Immature natural killer cell (primary cell): Measurements from ENCODE around the gene TBPL2. TPM values are rescaled to one million over a fixed set of nuclear protein-coding genes. Genes with fewer than 3 reads are reported as not detected.
"Not testable (repeated sequence)": the region's sequence is repeated elsewhere in the genome, so short reads cannot be mapped to it uniquely, and the experiment has no call there.

Experiments used
- DNase-seq, 3 donors: peaks; one replicate each; pipeline ENCODE4 v3.0.0; 2022; ENCODE audit warnings: mixed read lengths in 1 of 3
- H3K27ac Mint-ChIP-seq, 6 donors: one replicate each; pipeline ENCODE4 v1.8.0; 2020; ENCODE audit warnings: mixed read lengths in 6 of 6, mild to moderate bottlenecking in 5 of 6, inconsistent platforms in 4 of 6, moderate library complexity in 3 of 6
- H3K27me3 Mint-ChIP-seq, 3 donors: one replicate each; pipeline ENCODE4 v1.8.0; 2020 to 2021; ENCODE audit warnings: low read depth in 3 of 3, mild to moderate bottlenecking in 3 of 3, mixed read lengths in 3 of 3, moderate library complexity in 3 of 3, inconsistent platforms in 1 of 3
- H3K36me3 Mint-ChIP-seq, 3 donors: one replicate each; pipeline ENCODE4 v1.8.0; 2020; ENCODE audit warnings: mixed read lengths in 3 of 3, inconsistent platforms in 2 of 3, mild to moderate bottlenecking in 2 of 3
- H3K4me1 Mint-ChIP-seq, 2 donors: one replicate each; pipeline ENCODE4 v1.8.0; 2020; ENCODE audit warnings: inconsistent platforms in 2 of 2, mild to moderate bottlenecking in 2 of 2, mixed read lengths in 2 of 2, moderate library complexity in 1 of 2
- H3K4me3 Mint-ChIP-seq, 5 donors: one replicate each; pipeline ENCODE4 v1.8.0; 2020; ENCODE audit warnings: mild to moderate bottlenecking in 5 of 5, mixed read lengths in 5 of 5, inconsistent platforms in 3 of 5, moderate library complexity in 3 of 5
- H3K9me3 Mint-ChIP-seq, 6 donors: one replicate each; pipeline ENCODE4 v1.8.0; 2020; ENCODE audit warnings: mild to moderate bottlenecking in 6 of 6, mixed read lengths in 6 of 6, inconsistent platforms in 4 of 6, moderate library complexity in 3 of 6
- polyA plus RNA-seq, 3 donors: library from polyadenylated mRNA; unstranded; fragments of 300-500 nt; fragmentation: Illumina TruSeq; gene quantifications; one replicate each; pipeline ENCODE4 v1.2.3, GENCODE V29; 2021

TBPL2 gene
- polyA plus RNA-seq, 3 donors from 2014 or later: not detected

- peaks cover 14 to 15% of the 10 kb centered on the region in 2 donors for H3K4me1 Mint-ChIP-seq
- H3K27ac Mint-ChIP-seq: no peak overlapping the region
- no peaks in the 10 kb centered on the region for H3K9me3 Mint-ChIP-seq
- H3K4me3 Mint-ChIP-seq: no peak overlapping the region
- no peaks in the 10 kb centered on the region for H3K27me3 Mint-ChIP-seq
- no peaks in the 10 kb centered on the region for H3K36me3 Mint-ChIP-seq
- no peak for DNase-seq
These were observed 7.8 kb downstream of the TBPL2 start for GRCh38 chr14:55432628-55433027.

GRCh38 chr14:55430024-55430690, 10.3 kb downstream of the TBPL2 start:
- Mint-ChIP-seq H3K27ac (peak overlapping the region in 1 of 6 donors; percentile 7), H3K9me3 (no peaks in the 10 kb centered on the region), H3K4me3 (no peak overlapping the region), H3K27me3 (peaks cover 0 to 3% (median 3%) of the 10 kb centered on the region in 3 donors), H3K36me3 (no peaks in the 10 kb centered on the region), H3K4me1 (peaks cover 14 to 15% of the 10 kb centered on the region in 2 donors)
- DNase-seq: peak; percentile 43 to 54 (median 46)

DNA sequence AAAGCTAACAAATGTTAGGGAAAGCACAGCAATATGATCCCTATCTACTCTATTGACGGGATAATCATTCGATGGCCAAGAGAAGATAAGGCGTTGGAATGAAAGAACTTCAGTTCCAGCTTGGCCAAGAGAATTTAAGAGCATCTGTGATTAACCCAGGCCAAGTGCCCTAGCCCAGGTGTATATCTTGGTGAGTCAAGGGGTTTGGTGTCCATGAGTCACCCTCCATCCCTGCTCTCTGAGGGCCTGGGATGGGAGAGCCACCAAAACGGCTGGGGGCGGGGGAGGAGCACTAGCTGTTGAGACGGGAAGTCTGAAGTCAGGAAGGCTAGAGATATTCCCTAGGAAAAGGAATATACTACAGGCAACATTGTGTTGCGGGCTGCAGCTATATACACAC, 13.0 kb downstream of the TBPL2 start:
- Mint-ChIP-seq H3K27ac (no peak overlapping the region), H3K4me3 (no peak overlapping the region)

GRCh38 chr14:55426891-55427290, 13.5 kb downstream of the TBPL2 start:
- H3K4me1 Mint-ChIP-seq: no peaks in the 10 kb centered on the region
- no peaks in the 10 kb centered on the region for H3K9me3 Mint-ChIP-seq
- peaks cover 2 to 3% (median 3%) of the 10 kb centered on the region in 3 donors for H3K27me3 Mint-ChIP-seq
- H3K4me3 Mint-ChIP-seq: no peak overlapping the region
- no peaks in the 10 kb centered on the region for H3K36me3 Mint-ChIP-seq
- H3K27ac Mint-ChIP-seq: no peak overlapping the region
- DNase-seq: no peak

More for the DNA sequence above, 13.0 kb downstream of the TBPL2 start:
- DNase-seq: no peak
- Mint-ChIP-seq H3K27me3 (peaks cover 2 to 3% (median 3%) of the 10 kb centered on the region in 3 donors), H3K9me3 (no peaks in the 10 kb centered on the region), H3K4me1 (no peaks in the 10 kb centered on the region), H3K36me3 (no peaks in the 10 kb centered on the region)

GRCh38 chr14:55425091-55425490, 15.3 kb downstream of the TBPL2 start:
- Mint-ChIP-seq H3K27me3 (peaks cover 2 to 5% (median 3%) of the 10 kb centered on the region in 3 donors), H3K4me3 (no peak overlapping the region), H3K9me3 (no peaks in the 10 kb centered on the region), H3K27ac (no peak overlapping the region), H3K4me1 (no peaks in the 10 kb centered on the region), H3K36me3 (no peaks in the 10 kb centered on the region)
- no peak for DNase-seq

- DNase-seq: no peak
- Mint-ChIP-seq H3K27me3 (peaks cover 2 to 5% (median 3%) of the 10 kb centered on the region in 3 donors), H3K9me3 (no peaks in the 10 kb centered on the region), H3K4me3 (no peak overlapping the region), H3K27ac (no peak overlapping the region), H3K36me3 (no peaks in the 10 kb centered on the region), H3K4me1 (no peaks in the 10 kb centered on the region)
These were observed 16.4 kb downstream of the TBPL2 start for GRCh38 chr14:55423969-55424368.

- not testable (repeated sequence) for H3K9me3 Mint-ChIP-seq, DNase-seq, H3K27ac Mint-ChIP-seq, H3K36me3 Mint-ChIP-seq, H3K4me3 Mint-ChIP-seq, H3K27me3 Mint-ChIP-seq, H3K4me1 Mint-ChIP-seq
These were observed 18.1 kb downstream of the TBPL2 start for GRCh38 chr14:55422338-55422737.

DNA sequence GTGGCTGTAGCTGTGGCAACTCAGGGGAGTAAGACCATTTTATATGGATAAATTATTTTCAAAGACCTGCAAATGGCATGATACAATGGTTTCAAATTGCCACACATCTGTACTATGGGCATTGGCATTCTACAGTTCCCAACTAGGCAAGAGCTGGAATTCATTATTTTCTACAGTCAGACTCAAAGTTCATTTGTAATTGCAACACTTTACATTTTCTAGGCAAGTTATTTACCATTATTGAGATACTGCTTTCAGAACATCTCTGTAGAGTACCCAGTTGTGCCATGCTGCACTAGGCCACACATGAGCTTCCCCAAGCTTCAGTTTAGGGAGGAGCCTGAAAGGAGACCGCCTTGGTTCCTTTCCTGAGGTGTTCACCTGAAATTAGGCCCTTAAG, 20.8 kb downstream of the TBPL2 start:
- DNase-seq: no peak
- H3K36me3 Mint-ChIP-seq: no peaks in the 10 kb centered on the region
- peaks cover 0 to 5% (median 5%) of the 10 kb centered on the region in 3 donors for H3K27me3 Mint-ChIP-seq
- no peak overlapping the region for H3K27ac Mint-ChIP-seq
- no peaks in the 10 kb centered on the region for H3K4me1 Mint-ChIP-seq
- no peak overlapping the region for H3K4me3 Mint-ChIP-seq
- no peaks in the 10 kb centered on the region for H3K9me3 Mint-ChIP-seq

DNA sequence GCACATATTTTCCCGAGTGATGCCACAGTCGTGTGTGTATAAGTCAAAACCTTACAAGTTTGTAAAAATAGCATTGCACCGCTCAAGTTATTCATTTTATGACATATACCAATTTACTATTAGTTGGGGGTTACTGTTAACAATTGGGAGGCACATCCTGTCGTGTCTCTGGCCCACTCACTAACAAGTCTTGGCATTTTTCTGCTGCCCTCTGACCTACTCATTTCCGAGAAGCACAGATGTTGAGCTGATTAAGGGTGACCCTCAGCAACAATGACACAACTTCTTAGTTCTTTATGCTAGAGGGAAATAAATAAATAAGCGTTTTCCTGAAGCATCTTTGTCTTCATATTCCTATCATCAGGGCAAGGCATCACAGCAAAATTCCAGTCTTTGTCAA, 22.0 kb downstream of the TBPL2 start:
- H3K4me1 Mint-ChIP-seq: no peaks in the 10 kb centered on the region
- H3K27ac Mint-ChIP-seq: no peak overlapping the region
- no peak overlapping the region for H3K4me3 Mint-ChIP-seq
- peaks cover 0 to 5% (median 5%) of the 10 kb centered on the region in 3 donors for H3K27me3 Mint-ChIP-seq
- H3K9me3 Mint-ChIP-seq: no peaks in the 10 kb centered on the region
- DNase-seq: no peak
- no peaks in the 10 kb centered on the region for H3K36me3 Mint-ChIP-seq

DNA sequence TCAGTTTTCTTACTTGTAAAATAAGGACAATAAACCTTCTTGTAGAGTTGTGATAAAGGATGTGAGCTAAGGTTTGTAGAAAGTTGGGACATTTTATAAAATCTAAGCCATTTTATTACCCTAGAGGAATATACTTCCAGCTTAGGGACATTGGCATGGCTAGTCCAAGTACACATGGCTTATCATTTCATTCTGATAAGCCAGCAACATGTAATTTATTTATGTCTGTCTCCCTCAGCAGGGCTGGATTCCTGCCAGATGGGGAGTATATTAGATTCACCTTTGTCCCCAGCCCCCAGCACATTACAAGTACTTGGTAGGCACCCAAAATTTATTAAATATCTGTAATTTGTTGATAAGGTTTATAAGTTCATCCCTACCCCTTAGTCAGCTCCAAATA, 22.5 kb downstream of the TBPL2 start:
- no peak for DNase-seq
- Mint-ChIP-seq H3K36me3 (no peaks in the 10 kb centered on the region), H3K27me3 (peaks cover 0 to 5% (median 5%) of the 10 kb centered on the region in 3 donors), H3K4me1 (no peaks in the 10 kb centered on the region), H3K27ac (no peak overlapping the region), H3K4me3 (no peak overlapping the region), H3K9me3 (no peaks in the 10 kb centered on the region)

GRCh38 chr14:55416866-55417265, 23.6 kb downstream of the TBPL2 start:
- peaks cover 0 to 7% (median 5%) of the 10 kb centered on the region in 3 donors for H3K27me3 Mint-ChIP-seq
- H3K36me3 Mint-ChIP-seq: no peaks in the 10 kb centered on the region
- DNase-seq: no peak
- H3K27ac Mint-ChIP-seq: no peak overlapping the region
- H3K4me3 Mint-ChIP-seq: no peak overlapping the region
- no peaks in the 10 kb centered on the region for H3K9me3 Mint-ChIP-seq
- H3K4me1 Mint-ChIP-seq: peaks cover 5 to 8% of the 10 kb centered on the region in 2 donors

GRCh38 chr14:55414551-55414950, 25.9 kb downstream of the TBPL2 start:
- H3K36me3 Mint-ChIP-seq: no peaks in the 10 kb centered on the region
- no peaks in the 10 kb centered on the region for H3K9me3 Mint-ChIP-seq
- H3K4me3 Mint-ChIP-seq: no peak overlapping the region

GRCh38 chr14:55412676-55413075, 27.7 kb downstream of the TBPL2 start:
- DNase-seq: no peak
- no peaks in the 10 kb centered on the region for H3K36me3 Mint-ChIP-seq
- peaks cover 21 to 39% of the 10 kb centered on the region in 2 donors for H3K4me1 Mint-ChIP-seq
- H3K27me3 Mint-ChIP-seq: peaks cover 0 to 7% (median 3%) of the 10 kb centered on the region in 3 donors
- H3K9me3 Mint-ChIP-seq: no peaks in the 10 kb centered on the region
- H3K27ac Mint-ChIP-seq: peak overlapping the region in 2 of 6 donors; percentile 6 to 49
- H3K4me3 Mint-ChIP-seq: peak overlapping the region; percentile 45 to 90 (median 80)

More at GRCh38 chr14:55414551-55414950, 25.9 kb downstream of the TBPL2 start:
- H3K27me3 Mint-ChIP-seq: peaks cover 0 to 7% (median 3%) of the 10 kb centered on the region in 3 donors
- peaks cover 21 to 28% of the 10 kb centered on the region in 2 donors for H3K4me1 Mint-ChIP-seq
- no peak overlapping the region for H3K27ac Mint-ChIP-seq
- no peak for DNase-seq

- H3K36me3 Mint-ChIP-seq: no peaks in the 10 kb centered on the region
These were observed 28.7 kb downstream of the TBPL2 start, which contains the start of gene ATG14 for GRCh38 chr14:55411426-55412389. Gene ATG14, minus strand, starts transcription at chr14:55411830. Its CDS starts 8 bp downstream, at chr14:55411822.

More at GRCh38 chr14:55411426-55412389, 28.7 kb downstream of the TBPL2 start, which contains the start of gene ATG14:
- peak; percentile 74 to 77 (median 76) for DNase-seq
- peak within 1 kb of the TSS; percentile 80 to 92 (median 86) for H3K4me3 Mint-ChIP-seq
- peaks cover 21 to 39% of the 10 kb centered on the region in 2 donors for H3K4me1 Mint-ChIP-seq
- H3K27me3 Mint-ChIP-seq: peaks cover 0 to 7% (median 1%) of the 10 kb centered on the region in 3 donors
- H3K9me3 Mint-ChIP-seq: no peaks in the 10 kb centered on the region
- peak within 1 kb of the TSS; percentile 70 to 93 (median 85) for H3K27ac Mint-ChIP-seq
